ENCODE data around the gene DRC7.

GRCh38 chr16:57764341-57765159, 69.9 kb downstream of the DRC7 start:
- TF ChIP-seq CTCF (IDR thresholded peaks at IDR 0.05) = no peak
- TF ChIP-seq REST (IDR thresholded peaks at IDR 0.05; ENCODE audit: insufficient read depth in 1 of 2, low read depth in 2 of 2, low read length in 1 of 2) = no peak
- no peak for TF ChIP-seq POLR2AphosphoS5 (IDR thresholded peaks at IDR 0.05; ENCODE audit: low read depth, low read length)
- TF ChIP-seq SIN3A (IDR thresholded peaks at IDR 0.05; ENCODE audit: borderline replicate concordance, insufficient read depth, low read depth, low read length) = no peak
